Dedifferentiated amniotic fluid mesenchymal stem cell (primary cell): Measurements from ENCODE around the gene MIEF2.
A peak's percentile ranks its signal among the peaks of the same experiment; 100 is the strongest.

Experiments used
- DNase-seq: peaks from one replicate; pipeline ENCODE4 v3.0.0-alpha.2; 2016; ENCODE audit errors: extremely low spot score

The MIEF2 gene

GRCh38 chr17:18256776-18257175, 3.7 kb upstream of the MIEF2 start:
- no peak for DNase-seq

- peak; percentile 17 for DNase-seq
Measured at GRCh38 chr17:18257268-18257981, 3.0 kb upstream of the MIEF2 start.

GRCh38 chr17:18257982-18258355, 2.5 kb upstream of the MIEF2 start:
- peak; percentile 55 for DNase-seq

GRCh38 chr17:18258356-18259038, 2.0 kb upstream of the MIEF2 start, which contains the start of gene FLII:
TSS of gene FLII (minus strand) at chr17:18258738. CDS start at chr17:18258690, 48 bp downstream.
- peak; percentile 16 for DNase-seq

GRCh38 chr17:18259621-18260331, 686 bp upstream of the MIEF2 start:
- DNase-seq, result no peak

GRCh38 chr17:18261146-18261515, 669 bp downstream of the MIEF2 start:
- no peak for DNase-seq

GRCh38 chr17:18261659-18262058, 1.2 kb downstream of the MIEF2 start:
- no peak for DNase-seq

- no peak for DNase-seq
Measured at GRCh38 chr17:18262111-18262510, 1.6 kb downstream of the MIEF2 start.

- DNase-seq, result no peak
Measured at GRCh38 chr17:18262641-18263040, 2.2 kb downstream of the MIEF2 start.

GRCh38 chr17:18263885-18264682, 3.6 kb downstream of the MIEF2 start:
- no peak for DNase-seq

GRCh38 chr17:18267366-18267765, 6.9 kb downstream of the MIEF2 start:
- no peak for DNase-seq

- DNase-seq, result no peak
Measured at GRCh38 chr17:18267927-18268711, 7.7 kb downstream of the MIEF2 start.

GRCh38 chr17:18270046-18270931, 9.8 kb downstream of the MIEF2 start:
- no peak for DNase-seq

- DNase-seq, result no peak
Measured at GRCh38 chr17:18277076-18277475, 16.6 kb downstream of the MIEF2 start.

- DNase-seq, result no peak
Measured at GRCh38 chr17:18278867-18279266, 18.4 kb downstream of the MIEF2 start.

GRCh38 chr17:18280249-18280648, 19.8 kb downstream of the MIEF2 start:
- DNase-seq, result no peak

GRCh38 chr17:18280766-18281371, 20.4 kb downstream of the MIEF2 start:
- DNase-seq, result no peak

GRCh38 chr17:18281788-18282187, 21.3 kb downstream of the MIEF2 start:
- no peak for DNase-seq

- DNase-seq, result no peak
Measured at GRCh38 chr17:18285296-18285695, 24.8 kb downstream of the MIEF2 start.
